ENCODE measurements around the gene PDCD4. TPM values are rescaled to one million over a fixed set of nuclear protein-coding genes. Genes with fewer than 3 reads are reported as not detected.

Gene PDCD4
- total and polyA plus RNA-seq, 2 of the 8 experiments (the other 6 are each of a cell fraction or from before 2014, with no cell fraction given) = 3.3 to 26.8 TPM

- TF ChIP-seq, protein P1, sequence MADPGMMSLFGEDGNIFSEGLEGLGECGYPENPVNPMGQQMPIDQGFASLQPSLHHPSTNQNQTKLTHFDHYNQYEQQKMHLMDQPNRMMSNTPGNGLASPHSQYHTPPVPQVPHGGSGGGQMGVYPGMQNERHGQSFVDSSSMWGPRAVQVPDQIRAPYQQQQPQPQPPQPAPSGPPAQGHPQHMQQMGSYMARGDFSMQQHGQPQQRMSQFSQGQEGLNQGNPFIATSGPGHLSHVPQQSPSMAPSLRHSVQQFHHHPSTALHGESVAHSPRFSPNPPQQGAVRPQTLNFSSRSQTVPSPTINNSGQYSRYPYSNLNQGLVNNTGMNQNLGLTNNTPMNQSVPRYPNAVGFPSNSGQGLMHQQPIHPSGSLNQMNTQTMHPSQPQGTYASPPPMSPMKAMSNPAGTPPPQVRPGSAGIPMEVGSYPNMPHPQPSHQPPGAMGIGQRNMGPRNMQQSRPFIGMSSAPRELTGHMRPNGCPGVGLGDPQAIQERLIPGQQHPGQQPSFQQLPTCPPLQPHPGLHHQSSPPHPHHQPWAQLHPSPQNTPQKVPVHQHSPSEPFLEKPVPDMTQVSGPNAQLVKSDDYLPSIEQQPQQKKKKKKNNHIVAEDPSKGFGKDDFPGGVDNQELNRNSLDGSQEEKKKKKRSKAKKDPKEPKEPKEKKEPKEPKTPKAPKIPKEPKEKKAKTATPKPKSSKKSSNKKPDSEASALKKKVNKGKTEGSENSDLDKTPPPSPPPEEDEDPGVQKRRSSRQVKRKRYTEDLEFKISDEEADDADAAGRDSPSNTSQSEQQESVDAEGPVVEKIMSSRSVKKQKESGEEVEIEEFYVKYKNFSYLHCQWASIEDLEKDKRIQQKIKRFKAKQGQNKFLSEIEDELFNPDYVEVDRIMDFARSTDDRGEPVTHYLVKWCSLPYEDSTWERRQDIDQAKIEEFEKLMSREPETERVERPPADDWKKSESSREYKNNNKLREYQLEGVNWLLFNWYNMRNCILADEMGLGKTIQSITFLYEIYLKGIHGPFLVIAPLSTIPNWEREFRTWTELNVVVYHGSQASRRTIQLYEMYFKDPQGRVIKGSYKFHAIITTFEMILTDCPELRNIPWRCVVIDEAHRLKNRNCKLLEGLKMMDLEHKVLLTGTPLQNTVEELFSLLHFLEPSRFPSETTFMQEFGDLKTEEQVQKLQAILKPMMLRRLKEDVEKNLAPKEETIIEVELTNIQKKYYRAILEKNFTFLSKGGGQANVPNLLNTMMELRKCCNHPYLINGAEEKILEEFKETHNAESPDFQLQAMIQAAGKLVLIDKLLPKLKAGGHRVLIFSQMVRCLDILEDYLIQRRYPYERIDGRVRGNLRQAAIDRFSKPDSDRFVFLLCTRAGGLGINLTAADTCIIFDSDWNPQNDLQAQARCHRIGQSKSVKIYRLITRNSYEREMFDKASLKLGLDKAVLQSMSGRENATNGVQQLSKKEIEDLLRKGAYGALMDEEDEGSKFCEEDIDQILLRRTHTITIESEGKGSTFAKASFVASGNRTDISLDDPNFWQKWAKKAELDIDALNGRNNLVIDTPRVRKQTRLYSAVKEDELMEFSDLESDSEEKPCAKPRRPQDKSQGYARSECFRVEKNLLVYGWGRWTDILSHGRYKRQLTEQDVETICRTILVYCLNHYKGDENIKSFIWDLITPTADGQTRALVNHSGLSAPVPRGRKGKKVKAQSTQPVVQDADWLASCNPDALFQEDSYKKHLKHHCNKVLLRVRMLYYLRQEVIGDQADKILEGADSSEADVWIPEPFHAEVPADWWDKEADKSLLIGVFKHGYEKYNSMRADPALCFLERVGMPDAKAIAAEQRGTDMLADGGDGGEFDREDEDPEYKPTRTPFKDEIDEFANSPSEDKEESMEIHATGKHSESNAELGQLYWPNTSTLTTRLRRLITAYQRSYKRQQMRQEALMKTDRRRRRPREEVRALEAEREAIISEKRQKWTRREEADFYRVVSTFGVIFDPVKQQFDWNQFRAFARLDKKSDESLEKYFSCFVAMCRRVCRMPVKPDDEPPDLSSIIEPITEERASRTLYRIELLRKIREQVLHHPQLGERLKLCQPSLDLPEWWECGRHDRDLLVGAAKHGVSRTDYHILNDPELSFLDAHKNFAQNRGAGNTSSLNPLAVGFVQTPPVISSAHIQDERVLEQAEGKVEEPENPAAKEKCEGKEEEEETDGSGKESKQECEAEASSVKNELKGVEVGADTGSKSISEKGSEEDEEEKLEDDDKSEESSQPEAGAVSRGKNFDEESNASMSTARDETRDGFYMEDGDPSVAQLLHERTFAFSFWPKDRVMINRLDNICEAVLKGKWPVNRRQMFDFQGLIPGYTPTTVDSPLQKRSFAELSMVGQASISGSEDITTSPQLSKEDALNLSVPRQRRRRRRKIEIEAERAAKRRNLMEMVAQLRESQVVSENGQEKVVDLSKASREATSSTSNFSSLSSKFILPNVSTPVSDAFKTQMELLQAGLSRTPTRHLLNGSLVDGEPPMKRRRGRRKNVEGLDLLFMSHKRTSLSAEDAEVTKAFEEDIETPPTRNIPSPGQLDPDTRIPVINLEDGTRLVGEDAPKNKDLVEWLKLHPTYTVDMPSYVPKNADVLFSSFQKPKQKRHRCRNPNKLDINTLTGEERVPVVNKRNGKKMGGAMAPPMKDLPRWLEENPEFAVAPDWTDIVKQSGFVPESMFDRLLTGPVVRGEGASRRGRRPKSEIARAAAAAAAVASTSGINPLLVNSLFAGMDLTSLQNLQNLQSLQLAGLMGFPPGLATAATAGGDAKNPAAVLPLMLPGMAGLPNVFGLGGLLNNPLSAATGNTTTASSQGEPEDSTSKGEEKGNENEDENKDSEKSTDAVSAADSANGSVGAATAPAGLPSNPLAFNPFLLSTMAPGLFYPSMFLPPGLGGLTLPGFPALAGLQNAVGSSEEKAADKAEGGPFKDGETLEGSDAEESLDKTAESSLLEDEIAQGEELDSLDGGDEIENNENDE (IDR thresholded peaks at IDR 0.05; ENCODE audit: insufficient replicate concordance, low read length) = no peak
- TF ChIP-seq USF2 (IDR thresholded peaks at IDR 0.05; ENCODE audit: low read length) (no peak), SIN3A (conservative IDR thresholded peaks at IDR 0.05 in 1 of 2, IDR thresholded peaks at IDR 0.05 in 1 of 2; ENCODE audit: low read depth in 1 of 2, low read length in 2 of 2) (peak; percentile 61 to 89; a peak in 2 of 4 replicates), GABPA (IDR thresholded peaks at IDR 0.05; ENCODE audit: borderline replicate concordance, insufficient read depth, low read length) (peak; percentile 89), SIX5 (IDR thresholded peaks at IDR 0.05; ENCODE audit: low read depth, low read length) (peak; percentile 68), SAP30 (IDR thresholded peaks at IDR 0.05; ENCODE audit: insufficient read depth, insufficient replicate concordance, low read length) (peak; percentile 87), RBBP5 (IDR thresholded peaks at IDR 0.05; ENCODE audit: borderline replicate concordance, low read depth, low read length) (no peak), SIRT6 (IDR thresholded peaks at IDR 0.05; ENCODE audit: low read length) (no peak), MAFK (IDR thresholded peaks at IDR 0.05; ENCODE audit: low read depth, low read length) (no peak)
Measured at GRCh38 chr10:110918643-110919348, 47.1 kb downstream of the PDCD4 start, which contains the start of gene BBIP1 (continued).
